ES-I3 (cell line): Measurements from ENCODE around the gene SMOC2.
"Not testable (repeated sequence)": the region's sequence is repeated elsewhere in the genome, so short reads cannot be mapped to it uniquely, and the experiment has no call there.

Experiments used
- H3K36me3 ChIP-seq: 2 replicates; pipeline ENCODE4 v1.6.1; 2013; ENCODE audit warnings: mild to moderate bottlenecking, low read length, control low read depth, moderate library complexity; ENCODE audit not compliant: insufficient read depth
- H3K4me1 ChIP-seq: 2 replicates; pipeline ENCODE4 v1.6.1; 2013; ENCODE audit warnings: mild to moderate bottlenecking, control low read depth, low read length; ENCODE audit not compliant: insufficient read depth
- H3K9ac ChIP-seq: 2 replicates; pipeline ENCODE4 v1.6.1; 2013; ENCODE audit warnings: low read depth, mild to moderate bottlenecking, low read length, moderate library complexity
- H3K9me3 ChIP-seq: 2 replicates; pipeline ENCODE4 v1.6.1; 2013; ENCODE audit warnings: mild to moderate bottlenecking, low read length, moderate library complexity; ENCODE audit not compliant: control insufficient read depth, insufficient read depth

Gene SMOC2

GRCh38 chr6:168533414-168533813 lies 92.4 kb downstream of the SMOC2 start:
- H3K36me3 ChIP-seq, result no peaks in the 10 kb centered on the region
- H3K9me3 ChIP-seq, result no peaks in the 10 kb centered on the region
- no peak overlapping the region for H3K9ac ChIP-seq
- H3K4me1 ChIP-seq, result no peaks in the 10 kb centered on the region

DNA sequence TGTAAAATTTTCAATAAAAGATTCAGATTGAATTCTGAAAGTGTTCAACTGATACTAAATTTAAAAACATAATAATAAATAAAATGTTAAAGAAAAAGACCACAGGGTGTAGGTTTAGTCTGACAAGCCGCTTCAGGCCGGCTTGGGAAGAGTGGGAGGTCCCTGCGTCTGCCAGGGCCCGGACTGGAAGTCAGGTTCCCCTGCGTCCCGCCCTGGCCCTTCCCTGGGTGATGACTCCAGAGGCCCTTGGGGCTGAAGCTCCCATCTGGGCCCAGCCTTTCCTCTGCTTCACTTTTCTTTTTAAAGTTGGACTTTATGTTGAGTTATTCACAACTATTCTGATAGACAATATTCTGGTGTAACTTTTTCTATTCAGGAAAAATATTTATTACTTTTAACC lies 93.3 kb downstream of the SMOC2 start:
- Histone ChIP-seq H3K4me1 (no peaks in the 10 kb centered on the region), H3K9ac (no peak overlapping the region), H3K9me3 (no peaks in the 10 kb centered on the region), H3K36me3 (no peaks in the 10 kb centered on the region)

- H3K9me3 ChIP-seq, result no peaks in the 10 kb centered on the region
- no peaks in the 10 kb centered on the region for H3K36me3 ChIP-seq
- H3K9ac ChIP-seq, result no peak overlapping the region
- H3K4me1 ChIP-seq, result no peaks in the 10 kb centered on the region
These were observed 94.7 kb downstream of the SMOC2 start for GRCh38 chr6:168535711-168536110.

GRCh38 chr6:168536196-168536595 lies 95.2 kb downstream of the SMOC2 start:
- Histone ChIP-seq H3K4me1 (no peaks in the 10 kb centered on the region), H3K9ac (no peak overlapping the region), H3K36me3 (no peaks in the 10 kb centered on the region), H3K9me3 (no peaks in the 10 kb centered on the region)

- Histone ChIP-seq H3K4me1 (no peaks in the 10 kb centered on the region), H3K9me3 (no peaks in the 10 kb centered on the region), H3K36me3 (no peaks in the 10 kb centered on the region), H3K9ac (no peak overlapping the region)
These were observed 95.9 kb downstream of the SMOC2 start for GRCh38 chr6:168536665-168537539.

- H3K9ac ChIP-seq, result no peak overlapping the region
- H3K9me3 ChIP-seq, result no peaks in the 10 kb centered on the region
- H3K4me1 ChIP-seq, result no peaks in the 10 kb centered on the region
- no peaks in the 10 kb centered on the region for H3K36me3 ChIP-seq
These were observed 96.5 kb downstream of the SMOC2 start for GRCh38 chr6:168537540-168537884.

DNA sequence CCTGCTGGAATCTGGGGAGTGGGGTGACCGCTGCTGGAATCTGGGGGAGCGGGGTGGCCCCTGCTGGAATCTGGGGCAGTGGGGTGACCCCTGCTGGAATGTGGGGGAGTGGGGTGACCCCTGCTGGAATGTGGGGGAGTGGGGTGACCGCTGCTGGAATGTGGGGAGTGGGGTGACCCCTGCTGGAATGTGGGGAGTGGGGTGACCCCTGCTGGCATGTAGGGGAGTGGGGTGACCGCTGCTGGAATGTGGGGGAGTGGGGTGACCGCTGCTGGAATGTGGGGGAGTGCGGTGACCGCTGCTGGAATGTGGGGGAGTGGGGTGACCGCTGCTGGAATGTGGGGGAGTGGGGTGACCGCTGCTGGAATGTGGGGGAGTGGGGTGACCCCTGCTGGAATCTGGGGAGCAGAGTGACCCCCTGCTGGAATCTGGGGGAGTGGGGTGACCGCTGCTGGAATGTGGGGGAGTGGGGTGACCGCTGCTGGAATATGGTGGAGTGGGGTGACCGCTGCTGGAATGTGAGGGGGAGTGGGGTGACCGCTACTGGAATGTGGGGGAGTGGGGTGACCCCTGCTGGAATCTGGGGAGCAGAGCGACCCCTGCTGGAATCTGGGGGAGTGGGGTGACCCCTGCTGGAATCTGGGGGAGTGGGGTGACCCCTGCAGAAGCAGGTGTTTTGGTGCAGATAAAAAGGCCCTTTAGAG lies 97.4 kb downstream of the SMOC2 start:
- not testable (repeated sequence) for H3K9ac ChIP-seq, H3K36me3 ChIP-seq, H3K9me3 ChIP-seq, H3K4me1 ChIP-seq

DNA sequence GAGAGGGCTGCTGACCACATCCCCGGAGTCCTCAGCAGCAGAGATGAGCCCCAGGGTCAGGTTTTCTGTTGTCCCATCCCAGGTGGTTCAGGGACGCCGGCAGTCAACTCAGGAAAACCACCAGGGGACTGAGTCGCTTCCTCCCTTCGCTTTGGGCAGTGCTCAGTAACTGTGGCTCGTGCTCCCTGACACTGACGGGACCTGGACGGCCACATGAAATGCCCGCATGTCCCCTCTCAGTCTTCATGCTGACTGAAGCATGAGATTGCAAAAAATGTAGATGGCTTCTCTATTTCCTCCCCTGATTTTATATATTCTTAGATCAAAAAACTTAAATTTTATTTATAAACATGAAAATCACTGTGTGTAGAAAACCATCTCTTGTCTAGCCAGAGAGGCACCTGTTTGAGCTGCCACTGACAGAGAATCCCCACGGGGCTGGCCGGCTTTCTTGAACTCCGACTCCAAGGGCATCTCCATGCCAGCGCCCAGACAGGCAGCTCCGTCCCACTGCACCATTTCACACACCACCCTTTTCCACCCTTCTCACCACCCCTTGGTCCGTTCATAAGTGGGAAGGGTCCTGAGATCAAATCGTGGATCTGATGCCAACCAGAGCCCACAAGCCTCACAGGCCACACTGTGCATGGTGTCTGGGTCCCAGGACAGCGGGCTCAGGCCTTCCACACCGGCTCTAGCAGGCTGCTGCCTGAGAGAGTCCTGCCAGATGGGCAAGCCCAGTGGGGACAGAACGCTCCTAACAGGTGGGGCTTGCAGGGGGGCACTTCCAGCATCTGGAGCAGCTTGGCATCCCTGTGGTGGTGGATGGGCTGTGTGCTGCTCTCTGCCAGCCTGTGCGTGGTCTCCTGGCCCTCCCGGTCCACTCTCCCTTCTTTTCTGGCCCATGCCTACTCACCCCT lies 98.2 kb downstream of the SMOC2 start:
- no peaks in the 10 kb centered on the region for H3K9me3 ChIP-seq
- H3K9ac ChIP-seq, result no peak overlapping the region
- H3K4me1 ChIP-seq, result no peaks in the 10 kb centered on the region
- H3K36me3 ChIP-seq, result no peaks in the 10 kb centered on the region

GRCh38 chr6:168540713-168541291 lies 99.8 kb downstream of the SMOC2 start:
- Histone ChIP-seq H3K4me1 (no peaks in the 10 kb centered on the region), H3K9me3 (no peaks in the 10 kb centered on the region), H3K36me3 (no peaks in the 10 kb centered on the region), H3K9ac (no peak overlapping the region)

GRCh38 chr6:168541307-168541706 lies 100.3 kb downstream of the SMOC2 start:
- H3K36me3 ChIP-seq, result no peaks in the 10 kb centered on the region
- H3K9me3 ChIP-seq, result no peaks in the 10 kb centered on the region
- H3K9ac ChIP-seq, result no peak overlapping the region
- no peaks in the 10 kb centered on the region for H3K4me1 ChIP-seq

GRCh38 chr6:168542301-168542700 lies 101.3 kb downstream of the SMOC2 start:
- no peaks in the 10 kb centered on the region for H3K36me3 ChIP-seq
- no peaks in the 10 kb centered on the region for H3K4me1 ChIP-seq
- H3K9ac ChIP-seq, result no peak overlapping the region
- no peaks in the 10 kb centered on the region for H3K9me3 ChIP-seq

DNA sequence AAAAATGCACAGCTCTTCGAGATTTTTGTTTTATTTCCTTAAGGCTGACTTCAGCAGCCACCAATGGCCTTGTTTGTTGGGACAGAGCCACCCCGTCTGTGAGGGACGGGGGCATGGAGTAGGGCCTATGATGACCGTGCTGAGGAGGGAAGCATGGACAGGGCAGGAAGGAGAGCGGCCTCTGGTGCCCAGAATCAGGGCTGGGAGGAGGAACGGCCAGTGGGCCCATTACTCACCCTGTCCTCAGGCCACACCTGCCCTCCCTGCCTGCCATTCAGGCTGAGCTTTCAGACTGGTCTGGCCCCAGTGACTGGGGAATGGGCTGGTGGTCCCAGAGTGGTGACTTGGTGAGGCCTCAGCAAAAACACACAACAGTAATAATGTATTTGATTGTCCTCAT lies 104.4 kb downstream of the SMOC2 start:
- Histone ChIP-seq H3K9ac (no peak overlapping the region), H3K36me3 (no peaks in the 10 kb centered on the region), H3K9me3 (no peaks in the 10 kb centered on the region), H3K4me1 (no peaks in the 10 kb centered on the region)

- H3K9me3 ChIP-seq, result no peaks in the 10 kb centered on the region
- H3K4me1 ChIP-seq, result no peaks in the 10 kb centered on the region
- H3K36me3 ChIP-seq, result no peaks in the 10 kb centered on the region
- no peak overlapping the region for H3K9ac ChIP-seq
These were observed 105.2 kb downstream of the SMOC2 start for GRCh38 chr6:168546151-168546550.

GRCh38 chr6:168546730-168547129 lies 105.7 kb downstream of the SMOC2 start:
- H3K9me3 ChIP-seq, result no peaks in the 10 kb centered on the region
- H3K36me3 ChIP-seq, result no peaks in the 10 kb centered on the region
- no peaks in the 10 kb centered on the region for H3K4me1 ChIP-seq
- H3K9ac ChIP-seq, result no peak overlapping the region
